DMS53 (cell line): Measurements from ENCODE around the gene KCNQ1.
A peak's percentile ranks its signal among the peaks of the same experiment; 100 is the strongest.

ENCODE experiments used
- DNase-seq: peaks from one replicate; lab custom pipeline; 2025; lab: John Stamatoyannopoulos, UW

Gene KCNQ1

DNA sequence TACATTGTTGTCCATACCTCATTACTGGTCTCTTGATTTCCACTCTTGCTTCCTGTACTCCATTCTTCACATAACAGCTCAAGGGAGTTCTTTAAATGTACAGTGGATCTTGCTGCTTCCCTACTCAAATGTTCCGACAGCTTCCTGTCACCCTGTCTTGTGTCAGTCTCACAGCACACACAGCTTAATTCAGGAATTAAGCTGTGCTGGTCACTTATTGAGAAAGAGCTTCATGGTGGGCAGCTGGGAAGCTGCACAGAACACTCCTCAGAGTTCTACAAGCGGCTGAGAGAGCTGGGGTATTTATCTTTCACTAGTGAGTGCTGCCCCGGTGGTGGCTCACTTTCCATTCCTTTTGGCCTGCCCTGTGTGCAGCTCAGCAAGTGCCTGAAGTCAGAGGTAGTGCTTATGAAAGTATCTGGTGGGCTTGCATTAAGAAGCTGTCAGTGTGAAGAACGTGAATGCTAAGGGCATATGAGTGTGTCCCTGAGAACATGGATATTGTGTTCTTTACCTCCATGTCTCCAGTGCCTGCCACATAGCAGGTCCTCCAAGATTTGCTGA, 206.3 kb downstream of the KCNQ1 start:
- no peak for DNase-seq

DNA sequence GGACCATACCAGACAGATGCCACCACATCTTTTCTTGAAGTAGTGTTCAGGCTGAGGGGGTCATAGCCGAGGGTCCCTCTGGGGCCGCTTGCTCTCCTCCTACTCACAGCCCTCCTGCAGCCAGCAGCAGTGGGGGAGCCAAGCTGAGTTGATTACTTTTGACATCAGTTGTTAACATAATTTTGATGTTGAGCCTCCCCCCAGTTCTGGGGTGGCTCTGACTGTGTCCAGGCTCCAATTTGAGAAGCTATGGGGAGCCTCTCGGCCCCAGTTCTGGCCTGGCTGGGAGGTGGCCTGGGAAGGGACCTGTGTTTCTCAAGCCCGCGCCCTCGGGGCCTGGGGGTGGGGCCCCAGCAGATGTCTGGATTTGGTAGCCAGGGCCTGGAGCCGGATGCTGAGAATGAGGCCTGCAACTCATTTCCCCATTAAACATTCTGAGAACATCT, 207.0 kb downstream of the KCNQ1 start:
- no peak for DNase-seq

DNA sequence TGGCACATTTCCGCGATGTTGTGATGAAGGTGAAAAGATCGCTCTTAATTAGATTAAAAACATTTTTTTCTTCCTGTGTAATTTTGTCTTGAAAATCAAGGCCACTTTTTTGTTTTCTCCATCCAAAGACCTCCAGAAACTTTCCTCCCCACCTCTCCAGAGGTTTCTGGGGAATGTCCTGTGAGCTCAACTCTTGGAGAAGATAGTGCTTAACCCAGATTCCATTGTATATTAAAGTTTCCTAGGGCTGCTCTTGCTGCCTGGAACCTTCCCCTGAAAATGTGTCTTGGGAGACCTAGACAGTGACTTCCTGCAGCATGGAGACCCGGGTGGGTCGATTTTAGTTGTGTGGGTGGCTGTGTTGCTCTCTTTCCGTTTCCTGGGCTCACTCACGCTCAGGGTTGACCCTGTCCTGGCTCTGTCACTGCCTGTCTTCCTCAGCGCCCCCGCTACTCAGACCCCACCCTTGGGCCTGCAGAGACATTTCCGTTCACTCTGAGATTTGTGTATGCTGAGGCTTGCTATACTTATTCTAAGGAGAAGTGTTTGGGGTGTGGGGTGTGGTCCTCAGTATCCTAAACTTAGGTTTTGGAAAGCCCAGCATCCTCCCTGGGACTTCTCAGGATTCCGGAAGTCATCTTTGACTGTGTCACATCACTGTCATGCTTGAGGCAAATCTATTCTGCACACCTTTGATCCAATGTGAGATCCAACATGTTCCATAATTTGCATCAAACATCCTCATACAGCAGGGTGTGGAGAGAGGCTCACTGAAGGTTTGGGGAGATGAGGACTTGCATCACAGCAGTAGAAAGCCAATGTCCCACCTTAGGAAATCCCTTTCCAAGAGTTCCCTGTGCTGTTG, 207.8 kb downstream of the KCNQ1 start:
- no peak for DNase-seq

DNA sequence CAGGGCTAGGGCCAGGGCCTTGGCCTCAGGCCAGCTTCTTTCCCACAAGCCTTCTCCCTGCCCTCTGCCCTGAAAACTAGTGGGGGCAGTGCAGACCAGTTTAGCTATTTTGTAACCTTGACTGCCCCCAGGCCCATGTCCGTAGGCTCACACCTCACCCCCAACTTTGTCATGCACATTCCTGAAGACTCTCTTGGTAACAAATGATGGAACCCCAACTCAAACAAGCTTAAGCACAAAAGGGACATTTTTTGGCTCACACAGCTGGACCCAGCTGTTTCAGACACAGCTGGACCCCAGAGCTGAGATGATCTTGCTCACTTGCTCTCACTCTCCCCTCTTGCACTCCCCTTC, 208.4 kb downstream of the KCNQ1 start:
- no peak for DNase-seq

DNA sequence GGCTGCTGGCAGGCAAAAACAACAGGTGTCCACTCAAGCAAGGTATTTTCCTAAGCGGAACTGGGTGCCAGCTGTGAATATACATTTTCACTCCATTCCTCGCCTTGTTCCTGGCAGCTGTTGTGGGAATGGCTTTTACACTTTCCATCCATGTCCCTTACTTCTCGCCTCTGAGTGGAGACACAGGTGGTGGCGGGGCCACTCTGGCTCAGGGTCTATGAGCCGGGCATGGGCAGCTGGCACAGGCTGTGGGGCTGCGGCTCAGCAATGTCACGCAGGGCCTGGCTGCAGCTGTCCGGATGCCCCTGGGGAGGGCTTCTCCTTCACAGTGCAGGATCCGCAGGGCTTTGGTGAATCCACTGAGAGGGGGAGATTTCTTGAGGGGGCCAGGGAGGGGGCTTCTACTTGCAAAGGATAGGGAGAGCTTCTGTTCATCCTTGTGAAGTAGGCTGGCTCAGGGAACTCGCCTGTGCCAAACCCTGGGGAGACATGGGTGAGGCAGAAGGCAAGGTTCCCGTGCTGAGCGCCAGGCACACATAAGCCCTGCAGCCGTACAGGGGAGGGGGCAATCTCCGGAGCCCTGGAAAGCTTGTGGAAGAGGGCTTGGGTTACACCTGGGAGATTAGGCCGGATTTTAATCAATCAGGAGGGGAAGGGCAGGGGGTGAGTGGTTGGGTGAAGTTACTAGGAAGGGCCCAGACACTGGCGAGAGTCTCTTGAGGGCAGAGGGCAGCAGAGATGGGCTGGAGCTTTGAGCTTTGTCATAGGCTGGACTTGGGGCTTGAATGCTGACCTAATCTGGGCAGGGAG, 209.3 kb downstream of the KCNQ1 start:
- no peak for DNase-seq

DNA sequence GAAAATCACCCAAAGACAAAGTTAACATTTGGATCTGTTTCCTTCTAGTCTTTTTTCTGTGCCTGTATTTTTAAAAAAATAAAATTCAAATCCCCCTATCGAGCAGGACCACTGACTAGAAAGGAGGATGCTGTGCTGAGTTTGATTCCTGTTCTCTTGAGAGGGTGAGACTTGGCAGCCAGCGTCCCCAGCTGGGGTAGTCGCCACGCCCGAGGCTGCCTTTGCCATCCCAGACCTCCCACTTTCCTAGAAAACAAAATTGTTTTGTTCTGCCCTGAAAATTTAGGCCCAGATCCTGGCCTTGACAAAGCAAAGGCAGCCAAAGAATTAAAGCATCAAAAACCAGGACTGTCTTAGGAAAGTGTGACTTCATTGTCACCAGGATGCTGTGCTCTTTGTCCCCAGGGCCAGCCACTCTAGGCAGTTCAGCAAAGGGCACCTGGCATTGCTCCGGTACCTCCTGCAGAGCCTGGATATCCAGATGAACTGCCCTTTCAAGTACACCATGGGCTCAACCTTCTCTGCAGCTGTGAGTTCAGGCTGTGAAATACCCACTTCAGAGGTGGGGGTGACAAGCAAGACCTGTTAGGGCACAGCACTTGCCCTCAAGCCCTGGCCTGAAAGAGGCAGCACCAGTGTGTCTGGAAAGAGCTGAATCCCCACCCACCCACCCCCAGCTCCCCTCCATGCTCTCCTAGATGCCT, 210.4 kb downstream of the KCNQ1 start:
- DNase-seq, result no peak

DNA sequence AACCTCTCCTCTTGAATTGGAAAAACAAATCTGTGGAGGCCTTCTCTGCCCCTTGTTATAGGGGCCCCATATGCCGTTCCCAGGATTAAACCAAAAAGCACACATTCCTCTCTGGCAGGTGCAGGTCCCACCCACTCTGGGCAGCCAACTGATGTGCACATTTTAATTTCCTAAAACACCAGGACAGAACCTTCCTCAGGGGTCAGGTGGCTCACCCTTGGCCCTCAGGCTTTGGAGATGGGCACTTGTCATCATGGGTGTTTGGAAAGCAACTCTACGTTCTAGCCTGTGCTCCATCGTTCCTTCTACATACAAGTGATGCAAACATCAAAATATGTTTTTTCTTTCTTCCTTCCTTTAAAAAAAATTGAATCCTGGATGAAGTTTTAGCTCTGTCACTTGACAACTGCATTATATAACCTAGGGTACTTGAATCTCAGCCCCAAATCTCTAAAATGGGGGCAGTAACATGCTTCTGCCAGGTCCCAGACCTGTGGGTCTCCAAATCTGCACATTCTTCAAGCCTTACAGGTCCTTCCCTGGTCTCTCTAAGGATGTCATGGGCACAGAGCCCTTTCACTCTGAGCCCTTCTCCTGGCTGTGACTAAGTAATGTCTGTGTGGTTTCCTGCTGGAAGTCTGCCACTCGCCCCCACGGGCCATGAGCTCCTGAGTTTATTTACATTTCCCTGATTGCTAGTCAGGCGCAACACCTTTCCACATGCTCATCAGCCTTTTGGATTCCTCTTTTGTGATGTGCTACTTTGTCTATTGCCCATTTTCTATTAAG, 211.2 kb downstream of the KCNQ1 start:
- peak; percentile 79 for DNase-seq

DNA sequence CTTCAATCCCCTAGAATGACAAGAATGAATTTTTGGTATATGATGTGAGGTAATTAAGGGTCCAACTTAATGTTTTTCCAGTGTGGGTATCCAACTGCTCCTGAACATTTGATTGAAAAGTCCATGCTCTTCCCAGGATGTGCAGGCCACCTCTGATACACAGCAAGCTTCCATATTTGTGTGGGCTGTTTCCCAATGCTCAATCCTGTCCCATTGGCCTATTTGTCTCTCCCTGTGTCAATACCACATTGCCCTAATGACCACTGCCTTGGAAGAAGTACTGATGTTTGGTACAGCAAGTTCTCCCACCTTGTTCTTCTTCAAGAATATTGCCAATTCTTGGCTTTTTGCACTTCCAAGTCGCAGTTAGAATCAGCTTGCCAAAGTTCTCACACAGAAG, 212.1 kb downstream of the KCNQ1 start:
- DNase-seq, result no peak

DNA sequence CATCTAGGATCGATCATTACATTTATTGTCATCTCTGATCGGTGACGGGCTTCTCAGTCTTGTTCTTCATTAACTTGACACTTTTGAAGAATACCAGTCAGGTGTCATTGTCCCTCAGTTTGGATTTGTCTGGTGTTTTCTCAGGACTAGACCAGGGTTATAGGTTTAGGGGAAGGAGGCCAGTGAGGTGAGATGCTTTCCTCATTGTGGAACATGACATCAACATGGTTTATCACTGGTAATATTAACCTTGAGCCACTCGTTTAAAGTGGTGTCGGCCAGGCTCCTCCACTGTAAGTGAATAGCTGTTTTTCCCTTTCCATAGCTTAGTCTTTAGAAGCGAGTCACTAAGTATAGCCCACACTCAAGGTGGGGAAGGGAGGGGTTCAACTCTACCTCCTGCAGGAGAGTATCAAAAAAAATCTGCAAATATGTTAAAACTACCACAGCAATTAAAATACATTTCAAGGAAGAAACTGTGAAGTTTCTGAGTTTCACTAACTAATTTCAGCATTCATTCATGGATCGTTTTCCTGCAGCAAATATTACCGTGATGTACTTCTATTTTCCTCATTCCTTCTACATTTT, 213.0 kb downstream of the KCNQ1 start:
- no peak for DNase-seq

DNA sequence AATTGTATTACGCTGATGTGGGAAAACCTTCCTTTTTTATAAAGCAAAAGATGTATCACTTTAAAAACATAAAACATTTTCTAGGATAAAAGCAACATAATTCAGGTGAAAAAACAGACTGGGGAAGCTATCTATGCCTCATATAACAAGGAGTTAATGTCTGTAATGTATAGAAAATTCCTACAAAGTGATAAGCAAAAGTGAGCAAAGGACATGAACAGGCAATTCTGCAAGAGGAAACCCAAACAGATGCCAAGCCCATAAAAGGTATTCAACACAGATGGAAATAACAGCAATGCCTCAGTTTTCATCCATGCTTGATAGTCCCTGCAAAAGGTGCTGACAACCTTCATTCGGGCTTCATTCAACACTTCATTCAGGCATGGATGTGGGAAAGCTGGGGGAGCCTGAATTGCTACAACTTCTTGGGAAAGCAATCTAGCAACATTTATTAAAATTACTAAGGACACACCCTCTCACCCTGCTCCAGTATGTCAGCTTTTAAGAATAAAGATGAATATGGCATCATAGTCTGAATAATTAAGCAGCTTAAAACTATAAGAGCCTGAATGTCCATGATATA, 215.6 kb downstream of the KCNQ1 start:
- no peak for DNase-seq

DNA sequence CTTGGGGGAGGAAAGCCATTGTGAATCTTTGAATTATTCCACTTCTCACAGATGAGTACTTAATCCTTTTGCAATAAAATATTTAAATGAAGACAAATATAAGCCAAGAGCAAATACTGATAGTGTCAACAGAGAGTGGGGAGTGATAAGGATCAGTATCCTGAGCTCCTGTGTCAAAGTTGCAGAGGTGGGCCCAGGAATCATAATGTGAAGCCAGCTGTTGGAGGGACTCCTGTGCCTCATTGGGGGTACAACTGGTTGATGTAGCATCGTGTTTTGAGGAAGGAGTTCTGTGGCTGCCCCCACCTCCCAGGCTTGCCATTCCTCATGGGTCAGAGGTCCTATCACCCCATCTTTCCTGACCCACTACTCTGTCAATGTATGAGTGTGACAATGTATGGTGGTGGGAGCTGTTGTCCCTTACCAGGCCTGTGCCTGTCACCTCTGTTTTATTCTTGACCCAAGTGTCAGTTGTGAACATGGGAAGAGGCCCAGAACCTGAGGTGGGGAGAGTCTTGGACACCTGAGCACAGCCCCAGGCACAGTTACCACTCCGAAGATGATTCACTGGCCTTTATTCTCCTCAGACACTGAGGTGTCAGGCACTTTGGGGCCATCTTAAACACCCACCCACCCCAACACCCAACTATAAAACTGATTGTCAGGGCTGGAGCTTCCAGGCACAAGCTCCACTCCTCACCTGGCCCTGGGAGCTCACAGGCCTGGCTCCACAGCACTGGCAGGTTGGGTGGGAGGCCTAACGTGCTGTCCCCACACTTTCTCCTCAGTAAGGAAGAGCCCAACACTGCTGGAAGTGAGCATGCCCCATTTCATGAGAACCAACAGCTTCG, 216.6 kb downstream of the KCNQ1 start:
- DNase-seq, result no peak

DNA sequence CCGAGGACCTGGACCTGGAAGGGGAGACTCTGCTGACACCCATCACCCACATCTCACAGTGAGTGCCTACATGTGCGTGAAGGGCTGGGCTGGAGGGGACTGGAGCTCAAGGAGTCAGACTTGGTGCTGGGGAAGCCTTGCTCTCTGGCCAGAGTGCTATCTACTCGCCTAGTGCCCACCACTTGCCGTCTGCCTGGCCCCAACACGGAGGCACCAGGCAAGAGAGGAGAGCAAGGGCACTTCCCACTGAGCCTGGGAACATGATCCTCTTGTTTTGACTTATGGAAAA, 217.2 kb downstream of the KCNQ1 start:
- DNase-seq, result no peak

DNA sequence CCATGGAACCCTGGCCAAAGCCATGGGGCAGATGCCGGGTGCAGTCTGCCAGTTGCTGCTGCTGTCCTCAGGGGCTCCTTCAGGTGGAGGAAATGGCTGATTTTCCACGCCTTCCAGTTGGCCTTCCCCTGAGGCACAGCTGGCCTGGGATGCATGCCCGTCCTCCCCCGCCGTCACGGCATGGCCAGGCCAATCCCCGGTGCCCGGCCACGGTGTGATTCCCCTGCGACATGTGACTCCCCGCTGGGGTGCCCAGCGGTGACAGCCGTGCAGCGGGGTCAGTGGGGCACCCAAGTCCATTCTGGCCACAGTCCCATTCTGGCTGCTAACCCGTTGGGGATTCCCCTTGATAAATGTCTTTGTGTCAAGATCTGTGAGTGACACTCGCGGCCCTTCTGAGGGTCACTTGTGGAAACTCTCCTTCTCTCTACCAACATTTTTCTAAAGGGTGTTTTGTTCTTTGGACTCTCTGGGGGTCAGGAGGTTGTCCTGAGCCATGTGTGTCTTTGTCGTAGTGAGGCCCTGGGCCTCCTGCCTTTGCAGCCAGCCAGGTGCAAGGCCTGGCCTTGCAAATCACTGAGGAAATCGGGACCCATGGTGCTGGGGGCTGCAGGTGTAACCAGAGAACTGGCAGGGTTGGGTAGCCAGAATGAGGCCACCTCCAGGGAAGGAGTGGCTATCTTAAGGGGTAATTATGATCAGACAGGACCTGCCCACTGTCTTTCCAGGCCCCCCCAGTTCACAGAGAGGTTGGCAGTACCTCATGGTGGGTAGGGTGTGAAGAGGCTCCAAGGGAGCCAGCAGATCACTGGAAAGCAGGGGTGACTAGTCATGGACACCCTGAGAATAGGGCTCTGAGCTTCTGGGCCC, 217.9 kb downstream of the KCNQ1 start:
- DNase-seq, result no peak

DNA sequence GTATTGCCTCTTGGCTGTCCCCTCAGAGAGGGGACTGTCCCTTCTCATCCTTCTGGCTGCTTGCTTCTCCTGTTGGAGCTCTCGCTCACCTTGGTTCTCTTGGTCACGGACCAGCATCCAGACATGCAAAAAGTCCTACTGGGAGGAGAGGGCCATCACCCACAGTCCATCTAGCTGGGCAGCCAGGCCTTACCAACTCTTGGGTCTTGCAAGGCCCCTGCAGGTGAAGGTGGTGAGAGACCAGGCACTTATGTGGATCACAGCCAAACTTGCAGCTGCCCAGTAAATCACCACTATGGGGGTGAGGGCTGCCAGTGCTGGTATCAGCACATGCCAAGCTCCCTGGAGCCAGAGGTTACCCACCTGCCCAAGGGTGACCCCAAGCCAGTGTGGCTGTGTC, 218.7 kb downstream of the KCNQ1 start:
- DNase-seq, result no peak

DNA sequence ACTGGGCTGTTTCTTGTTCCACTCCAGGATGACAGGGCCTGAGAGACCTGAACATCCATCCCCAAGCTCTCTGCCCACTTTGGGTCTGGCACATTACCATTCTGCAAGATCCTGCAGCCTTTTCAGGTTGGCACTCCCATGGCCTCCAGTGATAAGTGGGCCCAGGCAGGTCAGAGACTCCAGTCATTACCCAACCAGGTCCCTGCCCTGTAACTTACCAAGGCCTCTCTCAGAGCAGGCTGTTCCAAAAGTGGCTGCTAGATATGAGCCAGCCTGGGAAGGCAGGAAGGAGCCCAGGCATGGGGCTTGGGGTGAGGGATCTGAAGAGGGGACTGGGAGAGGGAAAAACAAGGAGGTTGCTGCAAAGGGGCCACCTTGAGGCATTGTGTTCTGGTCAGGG, 219.1 kb downstream of the KCNQ1 start:
- DNase-seq, result no peak

DNA sequence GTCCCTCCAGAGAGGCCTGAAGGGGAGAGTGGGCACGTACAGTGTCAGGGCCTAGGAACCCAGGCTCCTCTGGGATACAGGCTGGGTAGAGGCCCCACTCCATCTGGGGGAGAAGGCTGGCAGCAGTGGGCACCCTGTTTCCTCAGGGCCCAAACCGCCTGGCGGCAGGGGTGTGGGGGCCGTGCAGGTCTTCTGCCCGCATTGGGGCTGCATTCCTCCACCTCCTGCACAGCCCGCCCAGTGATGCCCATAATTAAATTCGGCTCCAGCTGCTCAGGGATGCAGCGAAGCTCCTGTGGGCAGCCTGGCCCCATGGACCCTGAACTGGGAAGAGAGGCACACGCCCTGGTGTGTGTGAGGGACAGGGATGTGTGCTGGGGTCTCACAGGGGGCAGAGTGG, 219.6 kb downstream of the KCNQ1 start:
- no peak for DNase-seq

DNA sequence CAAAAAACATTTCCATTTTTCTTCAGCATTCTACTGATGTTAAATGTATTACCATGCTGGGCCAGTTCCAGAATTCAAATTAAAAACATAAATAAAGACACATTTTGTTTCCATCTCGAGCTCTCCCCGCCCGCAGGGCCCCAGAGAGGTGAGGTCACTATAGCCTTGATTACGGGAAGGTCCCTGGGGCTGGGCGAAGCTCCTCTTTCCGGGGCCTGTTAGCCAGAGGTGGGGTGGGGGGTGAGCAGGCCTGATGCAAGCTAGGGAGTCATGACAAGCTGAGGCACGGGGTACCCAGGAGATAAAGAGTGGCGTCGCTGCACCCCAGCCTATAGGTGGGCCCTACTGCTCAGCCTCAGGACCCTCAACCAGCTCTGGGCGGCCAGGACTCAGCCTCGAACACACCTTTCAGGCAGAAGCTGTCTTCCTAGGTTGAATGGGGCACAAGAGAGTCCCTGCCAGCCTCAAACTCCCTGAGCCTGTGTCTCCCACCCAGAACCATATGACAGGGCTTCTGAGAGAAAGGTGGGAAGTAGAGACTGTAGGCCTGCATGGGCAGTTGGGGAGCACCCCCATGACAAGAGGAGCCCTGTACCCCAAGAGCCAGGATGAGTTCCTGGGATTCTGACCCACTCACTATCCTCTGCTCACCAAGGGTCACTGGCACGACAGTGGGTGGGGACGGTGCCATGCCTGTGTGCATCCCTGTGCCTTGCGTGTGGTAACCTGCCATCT, 220.2 kb downstream of the KCNQ1 start:
- DNase-seq, result no peak
